ENCODE measurements around the gene UBAC2. TPM values are rescaled to one million over a fixed set of nuclear protein-coding genes. Genes with fewer than 3 reads are reported as not detected.

Gene UBAC2
- total and polyA plus RNA-seq, 2 of the 4 experiments (the other 2 are of a cell fraction), result 20.8 to 36.3 TPM

DNA sequence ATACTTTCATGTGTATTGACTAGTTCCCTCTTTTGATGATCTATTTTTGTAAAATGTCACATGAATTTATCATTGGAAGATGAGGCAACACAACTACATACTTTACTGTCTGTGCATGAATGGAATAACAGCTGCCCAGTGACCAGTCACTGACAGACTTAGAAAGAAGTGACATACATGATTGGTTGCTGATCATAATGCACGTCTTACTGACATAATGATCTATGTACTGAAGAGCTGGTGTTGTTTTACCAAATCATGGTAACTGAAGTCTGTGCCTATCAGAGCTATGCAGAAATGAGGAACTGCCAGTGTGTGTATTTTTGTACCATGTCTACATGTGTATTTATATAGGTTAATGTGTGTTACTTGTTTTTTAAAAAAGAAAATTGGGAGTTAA lies 31.1 kb downstream of the UBAC2 start:
- peaks cover 16% of the 10 kb centered on the region for H3K4me1 ChIP-seq (ENCODE audit: control insufficient read depth, insufficient read depth, low read length)
- WGBS, 2 experiments (ENCODE audit: extremely low coverage in 2 of 2, insufficient read length in 1 of 2), result 57% methylated on average over 1 of the region's 1 CpG; no CpG with 5 or more reads in 1 of the 2 experiments
- H2BK15ac ChIP-seq (ENCODE audit: low read depth, low read length), result no peak overlapping the region
- H2BK5ac ChIP-seq (ENCODE audit: low read depth, low read length, poor library complexity, severe bottlenecking), result no peak overlapping the region
- H3K56ac ChIP-seq (ENCODE audit: extremely low read depth, insufficient read depth, low read length), result no peak overlapping the region
- no peak overlapping the region for H3K27ac ChIP-seq (ENCODE audit: insufficient read depth, low read length)
- H3K36me3 ChIP-seq (ENCODE audit: control insufficient read depth, insufficient read depth, low read length), result no peaks in the 10 kb centered on the region
- H3K9ac ChIP-seq (ENCODE audit: low read depth, low read length), result no peak overlapping the region
- H3K18ac ChIP-seq (ENCODE audit: low read depth, low read length), result no peak overlapping the region
- no peaks in the 10 kb centered on the region for H3K9me3 ChIP-seq (ENCODE audit: control insufficient read depth, insufficient read depth, low read length)
- DNase-seq (no peak), ATAC-seq (ENCODE audit: low read depth) (no peak)
- no peaks in the 10 kb centered on the region for H3K27me3 ChIP-seq (ENCODE audit: control insufficient read depth, insufficient read depth, low read length)
- H3K79me1 ChIP-seq (ENCODE audit: low read depth in 1 of 2, low read length in 2 of 2), result peaks cover 45 to 48% of the 10 kb centered on the region in 2 experiments
- POLR2A ChIA-PET (ENCODE audit: unreplicated experiment), result no interaction called here
- peaks cover 22% of the 10 kb centered on the region for H3K9me1 ChIP-seq (ENCODE audit: insufficient read depth, low read length)
- no peak overlapping the region for H4K8ac ChIP-seq (ENCODE audit: low read depth in 2 of 2, low read length in 2 of 2)
- H2AK5ac ChIP-seq (ENCODE audit: low read depth, low read length), result no peak overlapping the region
- BruUV-seq (replicated peaks), result no TSS peak
- in situ Hi-C loops (cut with MboI; ENCODE audit: low sequenced_read_pairs), result no loop called here
- TF ChIP-seq MAZ (IDR thresholded peaks at IDR 0.05; ENCODE audit: borderline replicate concordance, low read depth, low read length) (no peak), RCOR1 (IDR thresholded peaks at IDR 0.05; ENCODE audit: insufficient replicate concordance, low read length) (no peak), CEBPB (IDR thresholded peaks at IDR 0.05; ENCODE audit: low read depth, low read length) (no peak), USF2 (IDR thresholded peaks at IDR 0.05; ENCODE audit: low read depth, low read length) (no peak)
- intact Hi-C loops (cut with micrococcal nuclease), result no loop called here
- H3K23ac ChIP-seq (ENCODE audit: low read depth, low read length), result no peak overlapping the region
- H3K4me3 ChIP-seq (ENCODE audit: insufficient read depth, low read depth, low read length), result no peak overlapping the region
- CTCF ChIA-PET, result no interaction called here
- H2BK120ac ChIP-seq (ENCODE audit: low read depth, low read length), result no peak overlapping the region
- peaks cover 18% of the 10 kb centered on the region for H4K20me1 ChIP-seq (ENCODE audit: insufficient read depth, low read length)
- no peak overlapping the region for H4K91ac ChIP-seq (ENCODE audit: insufficient read depth, low read depth, low read length)
- no peak overlapping the region for H2AFZ ChIP-seq (replicated peaks; ENCODE audit: low read length, poor library complexity)
- no peak overlapping the region for H2AK9ac ChIP-seq (replicated peaks; ENCODE audit: low read depth, low read length, poor library complexity)
- dilution Hi-C loops (cut with HindIII; ENCODE audit: low sequenced_read_pairs, unreplicated experiment), result no loop called here
- no peak overlapping the region for H4K5ac ChIP-seq (ENCODE audit: low read depth, low read length)
- 0 out of 2 replicates have a peak overlapping the region, but pooled peaks have one; percentile 45 for H3K14ac ChIP-seq (replicated peaks; ENCODE audit: low read depth, low read length)
- no peak overlapping the region for H3K4ac ChIP-seq (ENCODE audit: low read depth, low read length)
- H3K4me2 ChIP-seq (ENCODE audit: low read depth, low read length), result no peak overlapping the region
- H2BK20ac ChIP-seq (ENCODE audit: low read depth, low read length), result no peak overlapping the region; the same call in 1 of the 2 replicates

All from IMR-90 (cell line).